ENCODE data around the gene SLC8A3. TPM values are rescaled to one million over a fixed set of nuclear protein-coding genes. Genes with fewer than 3 reads are reported as not detected.

The SLC8A3 gene
- total and polyA plus RNA-seq, 2 donors (not counting 3 experiments of a cell fraction or from before 2014, with no cell fraction given) = not detected

GRCh38 chr14:70118064-70118463 is 70.7 kb downstream of the SLC8A3 start:
- Histone ChIP-seq H3K9me1 (replicated peaks; ENCODE audit: control insufficient read depth, extremely low read depth, insufficient read depth, low read length) (no peaks in the 10 kb centered on the region), H4K20me1 (replicated peaks; ENCODE audit: control insufficient read depth, extremely low read depth, insufficient read depth, low read length) (no peaks in the 10 kb centered on the region), H3K9ac (replicated peaks; ENCODE audit: extremely low read depth, insufficient read depth, low read length) (no peak overlapping the region), H2AFZ (ENCODE audit: low read depth, low read length) (no peak overlapping the region), H3K36me3 (ENCODE audit: control insufficient read depth in 2 of 2, extremely low read depth in 1 of 2, insufficient read depth in 2 of 2, low read length in 2 of 2) (no peaks in the 10 kb centered on the region), H3K27me3 (ENCODE audit: control insufficient read depth in 2 of 2, insufficient read depth in 2 of 2, low read length in 2 of 2) (no peaks in the 10 kb centered on the region), H3K27ac (ENCODE audit: insufficient read depth, low read depth, low read length) (no peak overlapping the region), H3K4me1 (ENCODE audit: control insufficient read depth, extremely low read depth, insufficient read depth, low read length) (no peaks in the 10 kb centered on the region), H3K9me3 (replicated peaks; ENCODE audit: control insufficient read depth, insufficient read depth, low read length) (no peaks in the 10 kb centered on the region), H3K79me2 (ENCODE audit: control insufficient read depth, insufficient read depth, low read length) (no peaks in the 10 kb centered on the region), H3K4me3 (replicated peaks in 1 of 3; ENCODE audit: insufficient read depth in 1 of 3, low read depth in 1 of 3, low read length in 3 of 3) (no peak overlapping the region), H3K4me2 (ENCODE audit: insufficient read depth, low read length) (no peak overlapping the region)
- TF ChIP-seq CTCF (IDR thresholded peaks at IDR 0.05; ENCODE audit: extremely low read depth in 1 of 2, insufficient read depth in 1 of 2, low read depth in 1 of 2, low read length in 2 of 2) (no peak), POLR2AphosphoS5 (IDR thresholded peaks at IDR 0.05; ENCODE audit: insufficient read depth, low read depth, low read length) (no peak), EZH2 (IDR thresholded peaks at IDR 0.05; ENCODE audit: borderline replicate concordance, low read depth, low read length, severe bottlenecking) (no peak), MYC (IDR thresholded peaks at IDR 0.05; ENCODE audit: low read depth, low read length) (no peak), MAX (IDR thresholded peaks at IDR 0.05; ENCODE audit: insufficient read depth, insufficient read length) (no peak), JUN (IDR thresholded peaks at IDR 0.05; ENCODE audit: borderline replicate concordance, insufficient read depth, insufficient read length, low read depth) (no peak), GATA2 (IDR thresholded peaks at IDR 0.05; ENCODE audit: insufficient read depth, insufficient read length, low read depth, low read length) (no peak), POLR2A (IDR thresholded peaks at IDR 0.05; ENCODE audit: low read depth, low read length) (no peak), FOS (IDR thresholded peaks at IDR 0.05; ENCODE audit: borderline replicate concordance, insufficient read depth, low read length) (no peak)
- intact Hi-C loops (cut with micrococcal nuclease) = no loop called here
- ChIA-PET CTCF (interaction anchor here (1.4 kb wide), 1 partner anchor 21 kb away, joined by 4 read pairs; no protein-coding TSS in a partner anchor), POLR2A (no interaction called here)
- dilution Hi-C loops (cut with MboI; ENCODE audit: extremely low pct_ligation_motif_present, low sequenced_read_pairs) = no loop called here
- no peak for FAIRE-seq
- no TSS peak for BruUV-seq (replicated peaks)
- DNase-seq (ENCODE audit: low read depth, low spot score) = no peak

Measured in endothelial cell of umbilical vein (primary cell).